EH (cell line): ENCODE data around the gene SLC9A5.

Source experiments
- DNase-seq: peaks from one replicate; pipeline ENCODE4 v3.0.0-alpha.2; 2015; ENCODE audit warnings: low read depth

SLC9A5 gene

DNA sequence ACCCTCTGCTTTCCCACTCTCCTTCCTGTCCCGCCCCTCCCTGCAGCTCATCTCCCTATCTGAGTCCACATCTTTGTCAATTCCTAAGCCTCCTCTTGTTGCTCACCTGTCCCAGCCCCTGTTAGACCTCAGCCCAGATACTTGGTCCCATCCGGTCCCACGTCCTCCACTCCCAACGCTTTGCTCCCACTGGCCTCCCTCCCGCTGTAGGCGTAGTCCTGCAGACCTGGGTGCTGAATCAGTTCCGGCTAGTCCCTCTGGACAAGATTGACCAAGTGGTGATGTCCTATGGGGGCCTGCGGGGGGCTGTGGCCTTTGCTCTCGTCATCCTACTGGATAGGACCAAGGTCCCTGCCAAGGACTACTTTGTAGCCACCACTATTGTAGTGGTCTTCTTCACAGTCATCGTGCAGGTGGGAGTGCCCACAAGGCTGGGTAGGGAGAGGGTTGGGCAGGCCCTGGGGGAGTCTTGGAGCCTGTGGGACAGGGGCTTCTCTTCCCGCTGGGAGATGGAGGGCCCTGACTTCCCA, 8.0 kb downstream of the SLC9A5 start:
- DNase-seq: no peak

DNA sequence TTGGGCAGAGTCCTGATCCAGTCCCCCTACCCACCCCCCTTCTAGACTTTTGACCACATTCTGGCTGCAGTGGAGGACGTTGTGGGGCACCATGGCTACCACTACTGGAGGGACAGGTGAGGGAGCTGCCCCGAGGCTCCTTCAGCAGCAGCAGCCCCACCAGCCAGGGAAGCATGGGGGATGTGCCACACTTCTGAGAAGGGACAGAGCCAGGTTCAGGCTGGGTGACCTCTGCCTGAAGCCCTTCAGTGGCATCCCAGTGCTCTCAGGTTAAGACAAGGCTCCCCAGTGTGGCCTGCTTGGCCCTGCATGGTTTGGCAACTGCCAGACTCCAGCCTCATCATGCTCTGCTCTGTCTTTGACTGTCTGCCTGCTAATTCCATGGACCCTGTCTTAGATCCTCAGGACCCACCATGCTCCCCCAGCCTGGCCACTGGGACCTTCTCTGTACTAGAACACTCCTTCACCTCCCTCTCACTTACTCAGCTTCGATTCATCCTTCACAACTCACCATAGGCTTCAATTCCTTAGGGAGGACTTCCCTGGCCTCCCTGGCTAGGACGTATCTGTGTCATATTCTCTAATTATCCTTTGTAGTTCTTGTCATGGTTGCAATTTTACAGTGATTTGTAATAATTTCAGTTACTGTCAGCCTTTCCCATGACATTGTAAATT, 8.8 kb downstream of the SLC9A5 start:
- DNase-seq: peak; percentile 41

DNA sequence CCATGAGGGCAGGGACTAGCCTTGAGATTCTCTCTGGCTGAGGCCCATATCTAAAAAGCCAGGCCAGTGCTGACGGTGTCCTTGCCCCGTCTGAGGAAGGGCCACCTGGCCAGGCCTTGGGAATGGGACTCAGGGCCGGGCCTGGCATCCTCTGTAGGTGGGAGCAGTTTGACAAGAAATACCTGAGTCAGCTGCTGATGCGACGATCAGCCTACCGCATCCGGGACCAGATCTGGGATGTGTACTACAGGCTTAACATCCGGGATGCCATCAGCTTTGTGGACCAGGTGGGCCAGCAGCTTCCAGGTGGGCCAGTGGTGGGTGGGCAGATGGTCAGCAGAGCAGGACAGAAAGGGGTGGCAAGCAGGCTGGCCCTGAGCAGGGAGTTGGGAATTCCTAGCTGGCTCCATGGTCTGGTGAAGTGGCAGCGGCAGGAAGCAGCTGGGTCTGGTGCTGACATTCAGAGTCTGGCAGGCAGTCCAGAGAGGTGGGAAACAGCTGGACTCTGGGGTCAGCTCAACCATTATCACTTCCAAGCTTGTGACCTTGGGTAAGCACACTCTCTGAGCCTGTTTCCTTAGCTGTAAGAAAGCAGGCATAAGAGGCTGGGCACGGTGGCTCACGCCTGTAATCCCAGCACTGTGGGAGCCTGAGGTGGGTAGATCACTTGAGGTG, 9.5 kb downstream of the SLC9A5 start:
- DNase-seq: no peak

DNA sequence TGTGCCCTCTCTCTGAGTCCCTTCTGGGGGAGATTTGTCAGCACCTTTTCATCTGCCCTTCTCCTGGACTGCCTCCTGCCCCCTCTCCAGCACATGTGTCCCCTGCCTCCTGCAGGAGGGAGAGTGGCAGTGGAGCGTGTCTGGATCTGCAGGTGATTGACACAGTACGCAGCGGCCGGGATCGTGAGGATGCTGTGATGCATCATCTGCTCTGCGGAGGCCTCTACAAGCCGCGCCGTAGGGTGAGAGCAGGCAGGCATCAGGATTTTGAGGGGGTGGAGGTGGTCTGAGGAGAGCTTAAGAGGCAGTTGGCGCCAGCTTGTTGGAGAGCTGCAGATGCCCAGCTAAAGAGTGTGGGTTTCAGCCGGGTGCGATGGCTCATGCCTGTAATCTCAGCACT, 10.9 kb downstream of the SLC9A5 start:
- DNase-seq: no peak

DNA sequence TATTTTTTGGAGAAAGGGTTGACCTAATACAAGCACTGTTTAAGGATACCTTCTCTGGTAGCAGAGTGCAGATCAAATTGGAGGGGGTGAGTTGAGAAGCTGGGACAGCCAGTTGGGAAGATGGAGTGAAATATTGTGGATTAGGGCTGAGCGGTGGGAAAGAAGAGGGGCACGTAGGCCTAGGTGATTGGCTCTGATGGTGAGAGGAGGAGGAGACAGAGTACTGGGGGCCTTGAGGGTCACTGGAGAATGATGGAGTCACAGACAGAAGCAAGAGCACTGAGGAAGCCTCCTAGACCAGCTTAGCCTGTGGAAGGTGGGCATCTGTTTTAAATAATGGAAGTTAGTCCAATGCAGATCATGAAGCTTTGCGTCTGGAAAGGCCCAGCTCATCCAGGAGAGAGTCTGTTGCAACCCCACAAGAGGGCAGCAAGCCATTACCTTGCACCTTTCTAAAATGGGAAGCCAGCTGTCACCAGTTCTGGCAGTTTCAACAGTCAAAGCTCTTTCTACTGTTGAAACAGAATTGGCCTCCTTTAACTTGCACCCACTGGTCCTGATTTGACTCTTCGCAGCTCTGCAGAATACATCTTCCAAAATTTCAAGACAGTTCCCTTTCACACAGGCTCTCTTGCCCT, 11.8 kb downstream of the SLC9A5 start:
- DNase-seq: peak; percentile 71

DNA sequence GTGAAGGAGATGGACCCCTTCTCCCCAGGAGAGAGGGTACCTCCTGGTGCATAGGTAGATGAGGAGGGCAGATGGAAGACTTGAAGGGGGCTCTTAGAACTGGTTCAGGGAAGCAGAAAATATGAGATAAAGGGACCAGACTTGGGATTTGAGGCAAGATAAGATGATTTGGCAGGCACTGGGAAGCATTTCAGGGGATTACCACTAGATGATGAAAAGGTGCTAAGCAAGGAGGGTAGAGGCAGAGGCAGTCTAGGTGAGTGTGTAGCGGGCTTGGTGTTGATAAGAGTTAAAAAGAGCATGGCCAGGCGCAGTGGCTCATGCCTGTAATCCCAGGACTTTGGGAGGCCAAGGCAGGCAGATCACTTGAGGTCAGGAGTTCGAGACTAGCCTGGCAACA, 14.4 kb downstream of the SLC9A5 start:
- DNase-seq: no peak

DNA sequence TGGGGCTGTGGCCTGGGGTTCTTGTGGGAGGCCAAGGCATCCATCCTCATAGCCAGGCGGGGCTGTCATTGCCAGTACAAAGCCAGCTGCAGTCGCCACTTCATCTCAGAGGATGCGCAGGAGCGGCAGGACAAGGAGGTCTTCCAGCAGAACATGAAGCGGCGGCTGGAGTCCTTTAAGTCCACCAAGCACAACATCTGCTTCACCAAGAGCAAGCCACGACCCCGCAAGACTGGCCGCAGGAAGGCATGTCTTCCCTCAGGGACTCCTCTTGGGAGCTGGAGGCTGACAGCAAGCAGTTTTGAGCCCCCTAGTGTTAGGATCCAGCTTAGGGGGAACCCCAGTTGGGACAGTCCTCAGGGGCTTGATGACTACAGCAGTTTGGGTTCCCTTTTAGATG, 15.5 kb downstream of the SLC9A5 start:
- DNase-seq: no peak

DNA sequence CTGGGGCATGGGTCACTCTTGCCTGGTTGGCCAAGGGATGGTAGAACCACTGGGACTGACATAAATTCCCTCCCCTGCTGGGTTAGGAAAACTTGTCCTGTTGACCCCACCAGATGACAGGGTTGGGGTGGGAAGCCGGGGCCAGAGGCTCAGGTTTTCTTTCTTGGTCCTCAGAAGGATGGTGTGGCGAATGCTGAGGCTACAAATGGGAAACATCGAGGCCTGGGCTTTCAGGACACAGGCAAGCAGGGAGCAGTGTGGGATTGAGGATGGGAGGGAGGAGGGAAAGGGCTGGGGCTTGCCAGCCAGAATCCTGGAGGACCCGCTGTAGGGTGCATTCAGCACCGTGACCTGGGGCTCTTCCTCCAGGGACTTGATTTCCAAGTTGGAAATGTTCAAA, 16.1 kb downstream of the SLC9A5 start:
- no peak for DNase-seq

DNA sequence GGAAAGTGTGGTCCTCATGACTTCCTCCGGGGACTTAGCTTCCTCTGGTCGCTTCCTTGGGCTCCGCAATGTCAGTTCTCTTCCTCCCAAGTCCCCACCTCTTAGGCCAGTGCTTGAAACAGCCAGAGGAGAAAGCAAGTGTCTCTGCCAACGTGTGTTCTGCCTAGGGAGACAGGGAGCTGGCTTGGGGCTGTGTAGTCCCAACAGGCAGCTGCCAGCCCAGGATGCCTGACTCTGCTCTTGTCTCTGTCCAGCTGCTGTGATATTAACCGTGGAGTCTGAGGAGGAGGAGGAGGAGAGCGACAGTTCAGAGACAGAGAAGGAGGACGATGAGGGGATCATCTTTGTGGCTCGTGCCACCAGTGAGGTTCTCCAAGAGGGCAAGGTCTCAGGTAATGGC, 17.1 kb downstream of the SLC9A5 start:
- no peak for DNase-seq

DNA sequence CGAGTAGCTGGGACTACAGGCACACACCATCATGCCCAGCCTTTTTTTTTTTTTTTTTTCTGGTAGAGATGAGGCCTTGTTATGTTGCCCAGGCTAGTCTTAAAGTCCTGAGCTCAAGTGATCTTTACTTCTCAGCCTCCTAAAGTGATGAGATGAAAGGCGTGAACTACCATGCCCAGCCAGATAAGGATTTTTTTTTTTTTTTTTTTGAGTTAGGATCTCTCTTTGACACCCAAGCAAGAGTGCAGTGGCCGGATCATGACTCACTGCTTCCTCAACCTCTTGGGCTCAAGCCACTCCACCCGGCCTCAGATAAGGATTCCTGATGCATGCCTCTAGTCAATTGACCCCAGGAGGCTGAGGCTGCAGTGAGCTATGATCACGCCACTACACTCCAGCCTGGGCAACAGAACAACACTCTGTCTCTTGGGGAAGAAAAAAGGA, 19.4 kb downstream of the SLC9A5 start:
- DNase-seq: peak; percentile 96

DNA sequence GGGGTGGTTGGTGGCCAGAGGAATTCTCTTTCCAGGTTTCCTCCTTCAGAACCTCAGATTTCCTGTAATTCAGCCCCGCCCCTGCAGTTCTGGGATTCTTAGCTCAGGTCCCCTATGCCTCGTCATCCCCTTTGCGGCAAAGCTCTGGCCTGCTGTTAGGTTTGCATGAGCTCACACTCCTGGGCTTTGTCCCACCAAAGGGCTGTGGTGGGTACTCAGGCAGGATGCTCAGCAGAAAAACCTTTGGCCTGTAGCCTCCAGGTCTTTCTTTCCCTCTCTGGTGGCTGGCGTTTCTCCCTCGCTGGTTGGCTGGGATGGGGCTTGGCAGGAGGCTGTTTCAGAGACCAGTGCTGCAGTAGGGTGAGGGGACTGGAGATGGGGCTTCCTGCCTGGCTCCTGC, 21.0 kb downstream of the SLC9A5 start:
- DNase-seq: peak; percentile 57

DNA sequence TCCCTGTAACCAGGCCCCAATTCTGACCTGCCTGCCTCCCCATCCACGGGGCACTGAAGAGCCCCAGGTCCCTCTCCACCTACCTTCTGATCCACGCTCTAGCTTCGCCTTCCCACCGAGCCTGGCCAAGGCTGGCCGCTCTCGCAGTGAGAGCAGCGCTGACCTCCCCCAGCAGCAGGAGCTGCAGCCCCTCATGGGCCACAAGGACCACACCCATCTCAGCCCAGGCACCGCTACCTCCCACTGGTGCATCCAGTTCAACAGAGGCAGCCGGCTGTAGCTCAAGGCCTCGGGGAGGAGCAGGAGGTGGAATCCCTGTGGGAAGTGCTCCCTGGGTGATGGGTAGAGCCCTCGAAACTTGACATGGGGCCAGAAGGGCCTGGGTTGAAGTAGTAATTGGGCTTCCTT, 22.2 kb downstream of the SLC9A5 start:
- DNase-seq: no peak

DNA sequence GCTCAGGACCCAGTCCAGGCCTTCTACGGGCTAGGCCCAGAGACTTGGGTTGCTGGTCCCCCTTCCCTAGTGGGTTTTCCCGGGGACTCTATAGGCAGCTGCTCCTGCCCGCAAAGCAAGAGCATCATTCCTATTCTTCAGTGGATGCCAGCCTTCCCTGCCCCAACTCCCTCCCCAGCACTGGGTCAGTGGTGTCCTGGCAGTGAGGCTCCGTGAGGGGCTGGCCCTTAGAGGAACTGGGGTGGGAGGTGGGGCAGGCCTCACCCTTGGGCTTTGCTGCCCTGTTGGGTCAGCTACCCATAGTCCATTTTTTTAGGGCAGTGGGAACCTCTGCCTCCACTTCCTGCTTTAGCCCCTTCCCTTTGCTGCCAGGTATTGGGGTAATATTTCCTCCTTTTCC, 22.7 kb downstream of the SLC9A5 start:
- no peak for DNase-seq

DNA sequence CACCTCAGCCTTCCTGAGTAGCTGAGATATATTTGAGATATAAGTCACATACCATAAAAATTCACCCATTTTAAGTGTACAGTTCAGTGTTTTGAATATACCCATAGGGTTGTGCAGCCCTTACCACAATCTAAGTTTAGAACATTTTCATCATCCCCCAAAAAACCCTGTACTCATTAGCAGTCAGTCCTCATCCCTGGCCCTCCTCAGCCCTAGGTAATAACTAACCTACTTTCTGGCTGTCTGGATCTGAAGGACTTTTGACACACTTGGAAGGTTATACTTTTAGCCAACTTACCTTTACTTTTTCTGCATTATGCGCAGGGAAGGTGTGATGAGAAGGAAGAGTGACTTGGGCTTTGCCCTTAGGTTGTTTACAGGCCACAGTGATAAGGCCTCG, 26.5 kb downstream of the SLC9A5 start:
- no peak for DNase-seq

DNA sequence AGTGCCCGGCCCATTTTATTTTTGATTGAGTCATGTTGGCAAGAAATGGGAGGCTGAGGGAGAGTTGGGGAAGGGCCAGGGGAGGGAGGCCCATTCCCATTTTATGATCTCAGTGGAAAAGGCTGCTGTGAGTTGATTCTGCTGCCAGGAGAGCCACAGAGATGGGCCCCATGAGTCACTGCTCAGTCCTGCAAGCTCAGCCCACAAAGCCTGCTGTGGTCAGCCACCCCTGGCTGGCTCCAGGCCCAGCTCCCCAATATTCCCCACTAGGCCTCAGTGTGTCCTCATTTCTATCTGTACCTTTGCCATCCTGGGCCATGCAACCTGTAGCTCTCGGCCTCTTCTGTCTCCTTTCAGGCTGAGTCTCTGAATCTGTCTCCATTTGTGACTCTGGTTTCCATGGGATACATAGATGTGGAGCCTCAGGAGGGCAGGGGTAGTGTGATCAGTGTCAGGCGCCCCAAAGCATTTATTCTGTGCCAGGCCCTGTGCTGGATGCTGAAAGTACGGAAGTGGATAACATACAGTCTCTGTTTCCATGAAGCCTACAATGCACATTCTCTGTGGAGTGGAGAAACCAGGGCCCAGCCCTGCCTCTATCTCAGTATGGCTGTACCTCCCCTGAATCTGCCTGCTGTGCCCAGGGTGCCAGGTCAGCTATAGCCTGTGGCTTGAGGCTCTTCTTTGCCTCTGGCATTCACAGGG, 28.7 kb downstream of the SLC9A5 start:
- peak; percentile 99 for DNase-seq

DNA sequence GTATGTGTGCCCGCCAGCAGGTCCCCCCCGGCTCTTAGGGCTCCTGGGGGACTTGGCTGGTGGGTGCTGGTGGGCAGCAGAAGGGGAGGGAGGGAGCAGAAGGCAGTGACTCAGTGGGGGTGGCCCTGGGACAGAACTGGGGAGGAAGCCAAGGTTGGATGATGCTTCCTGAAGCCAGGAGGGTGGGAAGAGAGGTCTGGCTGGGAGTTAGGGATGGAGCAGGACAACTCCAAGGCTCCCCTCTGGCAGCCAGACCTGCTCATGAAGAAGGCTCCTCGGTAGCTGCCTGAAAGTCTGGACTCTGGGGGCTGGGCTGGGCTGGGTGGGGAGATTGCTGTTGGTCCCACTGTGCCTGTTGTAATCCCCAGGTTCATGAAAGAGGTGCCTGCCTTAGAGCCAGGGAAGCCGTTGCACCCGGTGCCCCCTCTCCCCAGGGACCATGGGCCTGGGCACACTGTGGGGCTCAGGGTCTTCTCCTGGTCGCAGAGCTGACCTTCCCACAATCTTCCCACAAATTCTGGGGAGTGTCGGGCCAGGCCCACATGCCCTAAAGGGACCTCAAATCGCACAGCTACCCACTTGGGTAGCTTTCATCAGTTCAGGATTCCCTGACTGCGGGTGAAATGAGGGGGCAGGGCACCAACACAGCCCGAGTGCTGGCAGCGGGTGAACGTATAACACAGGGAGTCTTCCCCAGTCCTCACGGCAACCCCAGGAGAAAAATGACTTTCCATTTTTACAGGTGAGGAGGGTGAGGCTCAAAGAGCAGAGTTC, 29.4 kb downstream of the SLC9A5 start:
- DNase-seq: peak; percentile 93

DNA sequence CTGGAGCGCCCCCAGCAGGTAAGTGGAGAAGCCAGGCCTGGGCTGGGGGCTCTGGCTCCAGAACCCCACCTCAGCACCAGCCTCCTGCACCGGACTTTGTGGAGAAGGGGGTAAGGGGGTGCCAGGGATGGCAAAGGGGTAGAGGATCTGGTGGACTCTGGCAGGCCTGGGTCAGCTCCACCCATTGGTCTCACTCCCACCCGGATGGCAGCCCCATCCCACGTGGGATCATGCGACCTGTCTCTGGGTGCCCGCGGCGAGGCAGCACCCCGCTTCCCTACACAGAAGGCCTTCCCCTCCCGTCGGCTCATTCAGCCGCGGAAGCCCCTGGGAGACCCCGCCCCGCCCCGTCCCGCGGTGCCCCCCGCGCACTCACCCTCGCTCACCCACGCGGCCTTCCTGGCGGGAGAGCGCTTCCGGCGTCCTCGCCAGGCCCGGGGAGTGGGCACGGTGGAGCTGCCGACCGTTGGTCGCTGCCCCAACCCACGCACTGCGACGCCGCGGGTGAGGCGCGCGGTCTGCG, 30.1 kb downstream of the SLC9A5 start:
- DNase-seq: no peak

DNA sequence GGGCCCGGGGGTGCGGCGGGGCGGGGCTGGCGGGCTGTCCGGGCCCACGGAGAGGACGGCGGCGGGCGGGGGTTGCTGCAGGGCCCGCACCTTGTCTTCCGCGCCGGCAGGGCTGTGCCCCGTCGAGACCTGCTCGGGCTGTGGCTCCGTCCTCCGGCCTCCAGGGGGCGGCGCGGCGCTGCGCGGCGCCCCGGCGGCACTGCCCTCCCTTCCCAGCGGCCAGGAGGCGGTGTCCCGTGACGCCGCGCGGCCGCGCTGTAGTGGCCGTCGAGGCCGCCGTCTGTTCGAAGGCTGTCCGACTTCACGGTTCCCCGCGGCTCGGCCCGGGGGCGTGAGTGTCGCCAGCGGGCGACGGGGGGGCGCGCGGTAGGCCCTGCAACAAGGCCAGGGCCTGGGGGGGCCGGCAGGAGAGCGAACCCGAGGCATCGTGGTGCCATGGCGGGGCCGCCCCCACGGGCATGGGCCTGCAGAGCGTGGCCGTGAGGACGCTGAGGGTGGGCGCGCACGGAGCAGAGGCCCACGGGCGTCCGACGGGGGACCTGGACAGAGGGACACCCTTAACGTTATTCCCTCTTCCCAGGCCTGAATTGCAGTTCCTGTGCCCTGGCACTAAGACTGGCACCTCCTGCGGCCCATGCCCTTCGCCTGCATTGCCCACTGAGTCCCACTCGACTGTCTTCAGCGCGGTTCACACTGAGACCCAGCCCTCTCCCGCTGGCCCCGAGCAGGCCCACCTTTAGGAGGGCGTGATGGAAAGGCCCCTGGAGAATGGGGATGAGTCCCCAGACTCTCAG, 30.7 kb downstream of the SLC9A5 start, which contains the start of gene PLEKHG4:
Gene PLEKHG4, plus strand, starts transcription at position 237 of the 794 bp plus-strand sequence. Its CDS starts 513 bp downstream, at position 750.
- DNase-seq: peak; percentile 76

DNA sequence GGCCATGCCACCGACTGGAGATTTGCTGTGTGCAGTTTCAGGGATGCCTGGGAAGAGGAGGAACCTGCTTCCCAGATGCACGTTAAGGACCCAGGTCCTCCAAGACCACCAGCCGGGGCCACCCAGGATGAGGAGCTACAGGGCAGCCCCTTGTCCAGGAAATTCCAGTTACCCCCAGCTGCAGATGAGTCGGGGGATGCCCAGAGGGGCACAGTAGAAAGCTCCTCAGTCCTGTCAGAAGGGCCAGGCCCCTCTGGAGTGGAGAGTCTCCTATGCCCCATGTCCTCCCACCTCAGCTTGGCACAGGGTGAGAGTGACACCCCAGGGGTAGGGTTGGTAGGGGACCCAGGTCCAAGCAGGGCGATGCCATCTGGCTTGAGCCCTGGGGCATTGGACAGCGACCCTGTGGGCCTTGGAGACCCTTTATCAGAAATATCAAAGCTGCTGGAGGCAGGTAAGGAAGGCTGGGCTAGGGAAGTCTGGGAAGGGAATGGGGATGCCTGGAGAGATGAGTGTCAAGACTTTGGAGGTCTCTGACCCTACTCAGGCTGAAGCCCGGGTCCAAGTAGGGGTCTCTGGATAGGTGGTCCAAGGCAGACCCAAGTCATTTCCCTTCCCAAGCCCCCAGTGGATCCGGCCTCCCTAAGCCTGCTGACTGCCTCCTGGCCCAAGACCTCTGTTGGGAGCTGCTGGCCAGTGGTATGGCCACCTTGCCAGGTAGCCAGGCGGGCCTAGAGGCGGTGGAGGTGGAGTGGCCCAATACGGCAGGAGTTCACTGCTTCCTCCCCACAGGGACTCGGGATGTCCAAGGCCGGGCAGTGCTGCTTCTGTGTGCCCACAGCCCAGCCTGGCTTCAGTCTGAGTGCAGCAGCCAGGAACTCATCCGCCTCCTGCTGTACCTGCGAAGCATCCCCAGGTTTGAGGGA, 31.6 kb downstream of the SLC9A5 start:
- no peak for DNase-seq
